ENCODE data around the gene GRIK2. TPM values are rescaled to one million over a fixed set of nuclear protein-coding genes. Genes with fewer than 3 reads are reported as not detected.

The GRIK2 gene
- total and polyA plus RNA-seq, 2 of the 4 experiments (the other 2 are of a cell fraction), result 8.2 to 15.2 TPM

- no TSS peak for BruUV-seq (replicated peaks)
- Histone ChIP-seq H2AFZ (replicated peaks; ENCODE audit: low read length, poor library complexity) (no peak overlapping the region), H2BK15ac (ENCODE audit: low read depth, low read length) (no peak overlapping the region; the same call in 2 of the 3 replicates), H3K27ac (ENCODE audit: insufficient read depth, low read length) (no peak overlapping the region; the same call in 1 of the 2 replicates), H2AK5ac (ENCODE audit: low read depth, low read length) (no peak overlapping the region), H2AK9ac (replicated peaks; ENCODE audit: low read depth, low read length, poor library complexity) (no peak overlapping the region), H3K9me1 (ENCODE audit: insufficient read depth, low read length) (no peaks in the 10 kb centered on the region; the same call in 1 of the 2 replicates), H3K9ac (ENCODE audit: low read depth, low read length) (no peak overlapping the region), H4K8ac (ENCODE audit: low read depth in 2 of 2, low read length in 2 of 2) (peak overlapping the region in 1 of 2 experiments; percentile 29; a peak in 2 of 4 replicates), H2BK120ac (ENCODE audit: low read depth, low read length) (peak overlapping the region; percentile 98; the same call in 1 of the 2 replicates), H3K36me3 (ENCODE audit: control insufficient read depth, insufficient read depth, low read length) (no peaks in the 10 kb centered on the region), H3K9me3 (ENCODE audit: control insufficient read depth, insufficient read depth, low read length) (no peaks in the 10 kb centered on the region), H3K79me1 (ENCODE audit: low read depth in 1 of 2, low read length in 2 of 2) (no peaks in the 10 kb centered on the region; a peak in 1 of 4 replicates), H4K5ac (ENCODE audit: low read depth, low read length) (peak overlapping the region; percentile 85; the same call in 1 of the 2 replicates), H2BK5ac (ENCODE audit: low read depth, low read length, poor library complexity, severe bottlenecking) (peak overlapping the region; percentile 99), H2BK20ac (ENCODE audit: low read depth, low read length) (peak overlapping the region; percentile 96; the same call in 1 of the 2 replicates), H3K14ac (replicated peaks; ENCODE audit: low read depth, low read length) (0 out of 2 replicates have a peak overlapping the region, but pooled peaks have one; percentile 85), H3K4me2 (ENCODE audit: low read depth, low read length) (peak overlapping the region; percentile 76; the same call in 1 of the 2 replicates), H3K4me1 (ENCODE audit: control insufficient read depth, insufficient read depth, low read length) (peaks cover 13% of the 10 kb centered on the region), H3K4ac (ENCODE audit: low read depth, low read length) (no peak overlapping the region; the same call in 1 of the 2 replicates), H3K4me3 (ENCODE audit: insufficient read depth, low read depth, low read length) (no peak overlapping the region), H3K18ac (ENCODE audit: low read depth, low read length) (peak overlapping the region; percentile 90; the same call in 1 of the 2 replicates), H3K23ac (ENCODE audit: low read depth, low read length) (peak overlapping the region; percentile 96; the same call in 1 of the 2 replicates), H3K27me3 (ENCODE audit: control insufficient read depth, insufficient read depth, low read length) (no peaks in the 10 kb centered on the region), H3K56ac (ENCODE audit: extremely low read depth, insufficient read depth, low read length) (peak overlapping the region; percentile 75; the same call in 1 of the 2 replicates), H4K91ac (ENCODE audit: insufficient read depth, low read depth, low read length) (peak overlapping the region; percentile 93; the same call in 1 of the 2 replicates), H4K20me1 (ENCODE audit: insufficient read depth, low read length) (no peaks in the 10 kb centered on the region)
- dilution Hi-C loops (cut with HindIII; ENCODE audit: low sequenced_read_pairs, unreplicated experiment), result no loop called here
- WGBS, 2 experiments (ENCODE audit: extremely low coverage in 2 of 2, insufficient read length in 1 of 2), result 40% methylated on average over 1 of the region's 1 CpG; no CpG with 5 or more reads in 1 of the 2 experiments
- in situ Hi-C loops (cut with MboI; ENCODE audit: low sequenced_read_pairs), result no loop called here
- ChIA-PET CTCF (no interaction called here), POLR2A (ENCODE audit: unreplicated experiment) (no interaction called here)
- peak; percentile 92 for DNase-seq
- ATAC-seq (ENCODE audit: low read depth), result peak; percentile 86
- intact Hi-C loops (cut with micrococcal nuclease), result loop anchor here (5.0 kb wide), 1 partner anchor 409 kb away; no protein-coding TSS in a partner anchor
- TF ChIP-seq RAD21 (IDR thresholded peaks at IDR 0.05; ENCODE audit: low read length), result no peak
- 0 out of 2 replicates have a peak, but pooled peaks have one; percentile 16 for TF ChIP-seq BHLHE40 (IDR thresholded peaks at IDR 0.05; ENCODE audit: low read depth, low read length)
These were observed 412.7 kb downstream of the GRIK2 start for GRCh38 chr6:101806241-101806640.

All from IMR-90 (cell line).